ENCODE data around the gene RAG1. TPM values are rescaled to one million over a fixed set of nuclear protein-coding genes. Genes with fewer than 3 reads are reported as not detected.

The RAG1 gene
- polyA plus RNA-seq, 1 of the 3 experiments (the other 2 are of a cell fraction) = 0.08 TPM

DNA sequence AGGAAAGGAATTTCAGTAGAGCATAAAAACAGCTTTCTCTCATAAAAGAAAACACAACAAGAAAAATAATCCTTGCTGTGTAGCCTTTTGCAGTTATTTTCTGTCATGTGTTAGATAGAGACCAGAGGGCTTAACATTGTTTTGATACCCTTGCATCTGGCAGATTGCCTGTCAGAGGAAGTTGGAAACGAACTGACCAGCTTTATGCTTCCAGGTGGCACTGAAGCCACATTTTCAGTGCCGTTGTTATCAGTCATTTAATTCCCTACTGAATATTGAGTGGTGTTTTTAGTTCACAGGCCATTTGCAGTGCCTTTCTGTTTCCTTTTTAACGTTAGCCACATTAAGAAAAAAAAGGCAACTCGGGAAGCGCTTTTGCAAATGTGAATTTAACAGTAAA, 51.7 kb downstream of the RAG1 start (continued):
- TF ChIP-seq TEAD4 (IDR thresholded peaks at IDR 0.05; ENCODE audit: borderline replicate concordance, insufficient read depth) (no peak), MEF2A (IDR thresholded peaks at IDR 0.05; ENCODE audit: borderline replicate concordance, low read depth) (no peak), TAF1 (IDR thresholded peaks at IDR 0.05; ENCODE audit: borderline replicate concordance, low read depth, low read length) (no peak), NFIC (IDR thresholded peaks at IDR 0.05; ENCODE audit: borderline replicate concordance) (peak; percentile 53), MAX (IDR thresholded peaks at IDR 0.05; ENCODE audit: low read depth) (no peak), SMC3 (IDR thresholded peaks at IDR 0.05; ENCODE audit: low read depth, low read length) (no peak; the same call in 1 of the 2 replicates), MXI1 (IDR thresholded peaks at IDR 0.05; ENCODE audit: low read depth, low read length) (peak; percentile 90), GABPA (IDR thresholded peaks at IDR 0.05; ENCODE audit: low read depth) (no peak), RFX5 (IDR thresholded peaks at IDR 0.05; ENCODE audit: low read length) (peak; percentile 39; the same call in 1 of the 2 replicates), RXRA (IDR thresholded peaks at IDR 0.05; ENCODE audit: borderline replicate concordance, low read depth) (0 out of 2 replicates have a peak, but pooled peaks have one; percentile 8), RAD21 (IDR thresholded peaks at IDR 0.05; ENCODE audit: low read length) (peak; percentile 34; the same call in 1 of the 2 replicates), FOXM1 (IDR thresholded peaks at IDR 0.05; ENCODE audit: low read depth) (no peak), USF2 (IDR thresholded peaks at IDR 0.05; ENCODE audit: borderline replicate concordance, low read depth, low read length) (no peak), USF1 (IDR thresholded peaks at IDR 0.05; ENCODE audit: borderline replicate concordance, low read depth) (no peak), EZH2phosphoT487 (IDR thresholded peaks at IDR 0.05; ENCODE audit: borderline replicate concordance, low read depth) (no peak), EP300 (IDR thresholded peaks at IDR 0.05; ENCODE audit: borderline replicate concordance in 1 of 2, low read depth in 1 of 2, low read length in 1 of 2) (peak; percentile 27 to 99; a peak in 3 of 4 replicates), IRF3 (IDR thresholded peaks at IDR 0.05; ENCODE audit: low read depth, low read length) (no peak), POLR2AphosphoS5 (IDR thresholded peaks at IDR 0.05; ENCODE audit: low read depth, low read length) (peak; percentile 50), CHD2 (IDR thresholded peaks at IDR 0.05; ENCODE audit: low read length, partially characterized antibody) (peak; percentile 90), NRF1 (IDR thresholded peaks at IDR 0.05; ENCODE audit: low read depth, low read length) (no peak), RCOR1 (IDR thresholded peaks at IDR 0.05; ENCODE audit: low read length) (peak; percentile 93), ELF1 (IDR thresholded peaks at IDR 0.05) (no peak), FOSL2 (IDR thresholded peaks at IDR 0.05; ENCODE audit: borderline replicate concordance, low read depth) (no peak)
- TF ChIP-seq, protein P1, sequence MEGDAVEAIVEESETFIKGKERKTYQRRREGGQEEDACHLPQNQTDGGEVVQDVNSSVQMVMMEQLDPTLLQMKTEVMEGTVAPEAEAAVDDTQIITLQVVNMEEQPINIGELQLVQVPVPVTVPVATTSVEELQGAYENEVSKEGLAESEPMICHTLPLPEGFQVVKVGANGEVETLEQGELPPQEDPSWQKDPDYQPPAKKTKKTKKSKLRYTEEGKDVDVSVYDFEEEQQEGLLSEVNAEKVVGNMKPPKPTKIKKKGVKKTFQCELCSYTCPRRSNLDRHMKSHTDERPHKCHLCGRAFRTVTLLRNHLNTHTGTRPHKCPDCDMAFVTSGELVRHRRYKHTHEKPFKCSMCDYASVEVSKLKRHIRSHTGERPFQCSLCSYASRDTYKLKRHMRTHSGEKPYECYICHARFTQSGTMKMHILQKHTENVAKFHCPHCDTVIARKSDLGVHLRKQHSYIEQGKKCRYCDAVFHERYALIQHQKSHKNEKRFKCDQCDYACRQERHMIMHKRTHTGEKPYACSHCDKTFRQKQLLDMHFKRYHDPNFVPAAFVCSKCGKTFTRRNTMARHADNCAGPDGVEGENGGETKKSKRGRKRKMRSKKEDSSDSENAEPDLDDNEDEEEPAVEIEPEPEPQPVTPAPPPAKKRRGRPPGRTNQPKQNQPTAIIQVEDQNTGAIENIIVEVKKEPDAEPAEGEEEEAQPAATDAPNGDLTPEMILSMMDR (IDR thresholded peaks at IDR 0.05) = no peak

Measured in SK-N-SH (cell line).